Measurements from ENCODE around the gene MTURN. TPM values are rescaled to one million over a fixed set of nuclear protein-coding genes. Genes with fewer than 3 reads are reported as not detected.

Gene MTURN
- total RNA-seq, 1 experiment from 2014 or later: 5.4 TPM

- Histone ChIP-seq H3K79me2 (ENCODE audit: low read length) (no peaks in the 10 kb centered on the region), H3K9ac (ENCODE audit: low read length) (no peak overlapping the region), H3K27ac (ENCODE audit: low read length) (peak overlapping the region; percentile 29), H2AFZ (ENCODE audit: low read length) (no peak overlapping the region), H3F3A (ENCODE audit: low read length, unreplicated experiment) (no peaks in the 10 kb centered on the region), H3K27me3 (ENCODE audit: low read length) (no peaks in the 10 kb centered on the region), H3K4me1 (ENCODE audit: insufficient read depth, low read length) (peaks cover 11% of the 10 kb centered on the region; the same call in 1 of the 2 replicates), H3K9me2 (replicated peaks; ENCODE audit: low read length) (no peaks in the 10 kb centered on the region), H3K9me3 (ENCODE audit: low read length) (no peaks in the 10 kb centered on the region), H3K4me3 (ENCODE audit: low read length) (no peak overlapping the region), H4K20me1 (ENCODE audit: low read length) (no peaks in the 10 kb centered on the region), H3K36me3 (ENCODE audit: low read depth, low read length) (no peaks in the 10 kb centered on the region), H3K4me2 (ENCODE audit: low read length) (no peak overlapping the region)
- BruUV-seq (replicated peaks): no TSS peak
- peak; percentile 58 for DNase-seq
- peak; percentile 51; the same call in 1 of the 2 replicates for ATAC-seq
- intact Hi-C loops (cut with micrococcal nuclease): no loop called here
- ChIA-PET CTCF (no interaction called here), POLR2A (ENCODE audit: unreplicated experiment) (no interaction called here)
- TF ChIP-seq EZH2 (IDR thresholded peaks at IDR 0.05; ENCODE audit: low read length, unreplicated experiment) (no peak), EZH2phosphoT487 (IDR thresholded peaks at IDR 0.05; ENCODE audit: borderline replicate concordance, low read length) (no peak)
- TF ChIP-seq, protein P1, sequence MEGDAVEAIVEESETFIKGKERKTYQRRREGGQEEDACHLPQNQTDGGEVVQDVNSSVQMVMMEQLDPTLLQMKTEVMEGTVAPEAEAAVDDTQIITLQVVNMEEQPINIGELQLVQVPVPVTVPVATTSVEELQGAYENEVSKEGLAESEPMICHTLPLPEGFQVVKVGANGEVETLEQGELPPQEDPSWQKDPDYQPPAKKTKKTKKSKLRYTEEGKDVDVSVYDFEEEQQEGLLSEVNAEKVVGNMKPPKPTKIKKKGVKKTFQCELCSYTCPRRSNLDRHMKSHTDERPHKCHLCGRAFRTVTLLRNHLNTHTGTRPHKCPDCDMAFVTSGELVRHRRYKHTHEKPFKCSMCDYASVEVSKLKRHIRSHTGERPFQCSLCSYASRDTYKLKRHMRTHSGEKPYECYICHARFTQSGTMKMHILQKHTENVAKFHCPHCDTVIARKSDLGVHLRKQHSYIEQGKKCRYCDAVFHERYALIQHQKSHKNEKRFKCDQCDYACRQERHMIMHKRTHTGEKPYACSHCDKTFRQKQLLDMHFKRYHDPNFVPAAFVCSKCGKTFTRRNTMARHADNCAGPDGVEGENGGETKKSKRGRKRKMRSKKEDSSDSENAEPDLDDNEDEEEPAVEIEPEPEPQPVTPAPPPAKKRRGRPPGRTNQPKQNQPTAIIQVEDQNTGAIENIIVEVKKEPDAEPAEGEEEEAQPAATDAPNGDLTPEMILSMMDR (conservative IDR thresholded peaks at IDR 0.05; ENCODE audit: low read depth, low read length): no peak
These were observed 49.1 kb downstream of the MTURN start for GRCh38 chr7:30183749-30184369.

DNA sequence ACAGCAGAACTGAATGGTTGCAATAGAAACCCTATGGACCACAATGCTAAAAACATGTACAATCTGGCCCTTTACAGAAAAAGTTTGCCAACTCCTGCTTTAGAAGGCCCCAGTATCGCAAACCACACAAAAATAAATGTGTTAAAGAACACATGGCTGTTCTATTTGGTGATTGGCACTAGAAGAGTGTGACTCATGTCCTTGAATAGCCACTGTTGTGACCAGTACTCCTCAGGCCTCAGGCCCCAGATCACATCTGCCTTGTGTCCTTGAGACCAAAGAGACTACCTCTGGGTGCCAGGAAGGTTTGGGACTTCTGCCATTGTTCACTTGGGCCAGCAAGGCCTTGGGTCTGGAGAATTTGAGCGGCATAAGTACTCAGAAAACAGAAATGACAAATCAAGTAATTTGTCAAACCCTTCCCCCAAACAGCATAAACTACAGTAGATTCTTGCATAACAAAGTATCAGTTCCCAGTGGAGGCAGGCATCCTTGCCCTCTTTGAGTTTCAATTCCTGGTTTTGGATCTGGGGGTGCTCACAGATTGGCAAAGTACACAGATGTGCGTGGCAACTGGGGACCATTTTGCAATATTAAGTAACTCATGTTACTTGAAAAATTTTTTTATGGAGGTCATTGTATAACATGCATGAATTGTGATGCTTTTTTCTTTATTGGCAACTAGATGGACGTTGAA, 50.2 kb downstream of the MTURN start:
- peaks cover 11% of the 10 kb centered on the region; the same call in 1 of the 2 replicates for H3K4me1 ChIP-seq (ENCODE audit: insufficient read depth, low read length)
- no peak for TF ChIP-seq EZH2phosphoT487 (IDR thresholded peaks at IDR 0.05; ENCODE audit: borderline replicate concordance, low read length)
- no peak for TF ChIP-seq EZH2 (IDR thresholded peaks at IDR 0.05; ENCODE audit: low read length, unreplicated experiment)
- TF ChIP-seq, protein P1 (conservative IDR thresholded peaks at IDR 0.05; ENCODE audit: low read depth, low read length): no peak
- no peaks in the 10 kb centered on the region for H4K20me1 ChIP-seq (ENCODE audit: low read length)
- no peak overlapping the region for H3K4me3 ChIP-seq (ENCODE audit: low read length)
- DNase-seq (no peak), ATAC-seq (peak; percentile 29; the same call in 1 of the 2 replicates)
- no peaks in the 10 kb centered on the region for H3F3A ChIP-seq (ENCODE audit: low read length, unreplicated experiment)
- no peaks in the 10 kb centered on the region for H3K9me2 ChIP-seq (replicated peaks; ENCODE audit: low read length)
- no peaks in the 10 kb centered on the region for H3K27me3 ChIP-seq (ENCODE audit: low read length)
- H3K9ac ChIP-seq (ENCODE audit: low read length): no peak overlapping the region
- no peak overlapping the region for H2AFZ ChIP-seq (ENCODE audit: low read length)
- ChIA-PET POLR2A (ENCODE audit: unreplicated experiment) (no interaction called here), CTCF (no interaction called here)
- BruUV-seq (replicated peaks): no TSS peak
- no peaks in the 10 kb centered on the region for H3K79me2 ChIP-seq (ENCODE audit: low read length)
- intact Hi-C loops (cut with micrococcal nuclease): no loop called here
- no peak overlapping the region for H3K27ac ChIP-seq (ENCODE audit: low read length)
- no peaks in the 10 kb centered on the region for H3K9me3 ChIP-seq (ENCODE audit: low read length)
- H3K4me2 ChIP-seq (ENCODE audit: low read length): no peak overlapping the region
- no peaks in the 10 kb centered on the region for H3K36me3 ChIP-seq (ENCODE audit: low read depth, low read length)

DNA sequence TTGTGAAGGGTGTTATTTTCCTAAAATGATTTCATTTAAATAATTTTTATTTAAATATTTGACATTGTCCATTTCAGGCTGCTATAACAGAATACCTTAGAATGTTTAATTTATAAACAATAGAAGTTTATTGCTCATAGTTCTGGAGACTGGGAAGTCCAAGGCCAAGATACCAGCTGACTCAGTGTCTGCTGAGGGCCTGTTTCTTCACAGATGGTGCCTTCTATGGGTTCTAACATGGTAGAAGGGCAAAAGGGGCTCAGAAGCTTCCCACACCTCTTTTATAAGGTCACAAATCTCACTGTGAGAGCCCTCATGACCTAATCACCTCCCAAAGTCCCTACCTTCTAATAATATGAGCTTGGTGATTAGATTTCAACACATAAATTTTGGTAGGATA, 50.7 kb downstream of the MTURN start:
- no peaks in the 10 kb centered on the region for H3F3A ChIP-seq (ENCODE audit: low read length, unreplicated experiment)
- no peak overlapping the region for H3K27ac ChIP-seq (ENCODE audit: low read length)
- no peaks in the 10 kb centered on the region for H3K9me2 ChIP-seq (replicated peaks; ENCODE audit: low read length)
- no peaks in the 10 kb centered on the region for H4K20me1 ChIP-seq (ENCODE audit: low read length)
- H3K4me1 ChIP-seq (ENCODE audit: insufficient read depth, low read length): peaks cover 11% of the 10 kb centered on the region; the same call in 1 of the 2 replicates
- H3K9ac ChIP-seq (ENCODE audit: low read length): no peak overlapping the region
- H2AFZ ChIP-seq (ENCODE audit: low read length): no peak overlapping the region
- intact Hi-C loops (cut with micrococcal nuclease): no loop called here
- H3K9me3 ChIP-seq (ENCODE audit: low read length): no peaks in the 10 kb centered on the region
- BruUV-seq (replicated peaks): no TSS peak
- no peaks in the 10 kb centered on the region for H3K36me3 ChIP-seq (ENCODE audit: low read depth, low read length)
- no peak for ATAC-seq
- H3K79me2 ChIP-seq (ENCODE audit: low read length): no peaks in the 10 kb centered on the region
- TF ChIP-seq EZH2phosphoT487 (IDR thresholded peaks at IDR 0.05; ENCODE audit: borderline replicate concordance, low read length) (no peak), EZH2 (IDR thresholded peaks at IDR 0.05; ENCODE audit: low read length, unreplicated experiment) (no peak)
- TF ChIP-seq, protein P1 (conservative IDR thresholded peaks at IDR 0.05; ENCODE audit: low read depth, low read length): no peak
- ChIA-PET CTCF (no interaction called here), POLR2A (ENCODE audit: unreplicated experiment) (no interaction called here)
- H3K4me3 ChIP-seq (ENCODE audit: low read length): no peak overlapping the region
- no peak overlapping the region for H3K4me2 ChIP-seq (ENCODE audit: low read length)
- DNase-seq: no peak
- no peaks in the 10 kb centered on the region for H3K27me3 ChIP-seq (ENCODE audit: low read length)

All from PC-3 (cell line).